Hepatocyte (in vitro differentiated cells): Measurements from ENCODE around the gene PREPL.

ENCODE experiments used
- CTCF ChIP-seq: fragments of 200-600 bp; sonication (generic); IDR thresholded peaks from 2 replicates; pipeline ENCODE4 v1.5.1; 2016; ENCODE audit warnings: antibody characterized with exemption, mild to moderate bottlenecking; ENCODE audit not compliant: poor library complexity
- EZH2 ChIP-seq: fragments of 200-600 bp; sonication (generic); IDR thresholded peaks from 2 replicates; pipeline ENCODE4 v1.6.1; 2016; ENCODE audit warnings: antibody characterized with exemption, mild to moderate bottlenecking, borderline replicate concordance
- EZH2phosphoT487 ChIP-seq: fragments of 200-600 bp; sonication (generic); IDR thresholded peaks from one replicate; pipeline ENCODE4 v1.6.1; 2018; ENCODE audit warnings: antibody characterized with exemption, mild to moderate bottlenecking, low read depth, moderate library complexity; ENCODE audit not compliant: unreplicated experiment, severe bottlenecking

GRCh38 chr2:44398243-44398897 lies 37.1 kb upstream of the PREPL start:
- TF ChIP-seq CTCF: no peak
- TF ChIP-seq EZH2: no peak
- TF ChIP-seq EZH2phosphoT487: no peak
